WTC11 (cell line): Measurements from ENCODE around the gene ECSCR. TPM values are rescaled to one million over a fixed set of nuclear protein-coding genes. Genes with fewer than 3 reads are reported as not detected.
A peak's percentile ranks its signal among the peaks of the same experiment; 100 is the strongest.

Source experiments
- ATAC-seq: fragments of 200-7000 bp; cut with Tn5 transposase; 2 replicates; pipeline ENCODE4 v1.10.0; 2021; ENCODE audit warnings: mild to moderate bottlenecking, moderate library complexity
- CTCF ChIA-PET: fragments of 300-600 bp; sonication (Branson Sonifier 250); formaldehyde crosslinking; loops from one replicate; lab custom pipeline; 2021; ENCODE audit warnings: antibody characterized with exemption; lab: Charles Lee
- POLR2A ChIA-PET: fragments of 350-600 bp; sonication (Branson Sonifier 250); formaldehyde crosslinking; loops from one replicate; lab custom pipeline; 2021; ENCODE audit warnings: antibody characterized with exemption; lab: Charles Lee
- DNase-seq: peaks from one replicate; pipeline ENCODE4 v3.0.0; 2021; ENCODE audit warnings: low spot score
- H3K27ac Mint-ChIP-seq: 2 replicates; pipeline ENCODE4 v1.8.0; 2021; ENCODE audit warnings: mixed read lengths
- H3K27me3 Mint-ChIP-seq: 2 replicates; pipeline ENCODE4 v1.8.0; 2021; ENCODE audit warnings: low read depth, mild to moderate bottlenecking, moderate library complexity, mixed read lengths
- H3K36me3 Mint-ChIP-seq: 2 replicates; pipeline ENCODE4 v1.8.0; 2021; ENCODE audit warnings: mixed read lengths
- H3K4me1 Mint-ChIP-seq: 2 replicates; pipeline ENCODE4 v1.8.0; 2022; ENCODE audit warnings: mixed read lengths
- H3K4me3 Mint-ChIP-seq: 2 replicates; pipeline ENCODE4 v1.8.0; 2021; ENCODE audit warnings: mild to moderate bottlenecking, moderate library complexity, mixed read lengths
- H3K9me3 Mint-ChIP-seq: 2 replicates; pipeline ENCODE4 v1.8.0; 2021; ENCODE audit warnings: mixed read lengths
- CREM ChIP-seq: sonication (generic); formaldehyde crosslinking; IDR thresholded peaks from 2 replicates; pipeline ENCODE4 v1.8.1; 2022; ENCODE audit warnings: mild to moderate bottlenecking, missing genetic modification reagents, moderate library complexity
- ETV6 ChIP-seq: sonication (generic); formaldehyde crosslinking; IDR thresholded peaks from 2 replicates; pipeline ENCODE4 v1.8.1; 2022; ENCODE audit warnings: mild to moderate bottlenecking, missing genetic modification reagents
- FOXJ3 ChIP-seq: sonication (generic); formaldehyde crosslinking; IDR thresholded peaks from 2 replicates; pipeline ENCODE4 v1.9.0; 2021; ENCODE audit warnings: missing genetic modification reagents, mild to moderate bottlenecking, borderline replicate concordance
- FOXP4 ChIP-seq: sonication (generic); formaldehyde crosslinking; IDR thresholded peaks from 2 replicates; pipeline ENCODE4 v1.8.0; 2022; ENCODE audit warnings: mild to moderate bottlenecking, missing genetic modification reagents
- MXD4 ChIP-seq: fragments of 250-450 bp; sonication (Bioruptor Pico); IDR thresholded peaks from 2 replicates; pipeline ENCODE4 v1.8.0; 2021; ENCODE audit warnings: mild to moderate bottlenecking, moderate library complexity, borderline replicate concordance
- NFYB ChIP-seq: sonication (generic); formaldehyde crosslinking; conservative IDR thresholded peaks from 2 replicates; pipeline ENCODE4 v1.8.0; 2022; ENCODE audit warnings: low read depth, missing genetic modification reagents
- RORB ChIP-seq: fragments of 250-450 bp; sonication (Bioruptor Pico); IDR thresholded peaks from 2 replicates; pipeline ENCODE4 v1.9.0; 2021; ENCODE audit warnings: mild to moderate bottlenecking
- SOX15 ChIP-seq: fragments of 250-450 bp; sonication (Bioruptor Pico); IDR thresholded peaks from 2 replicates; pipeline ENCODE4 v1.9.0; 2021; ENCODE audit warnings: mild to moderate bottlenecking
- SP1 ChIP-seq: sonication (generic); formaldehyde crosslinking; conservative IDR thresholded peaks from 2 replicates; pipeline ENCODE4 v1.8.1; 2022; ENCODE audit warnings: missing genetic modification reagents
- TCF7 ChIP-seq: sonication (generic); formaldehyde crosslinking; IDR thresholded peaks from 2 replicates; pipeline ENCODE4 v1.8.0; 2022; ENCODE audit warnings: mild to moderate bottlenecking, low read depth, missing genetic modification reagents, moderate library complexity
- TEAD1 ChIP-seq: sonication (generic); formaldehyde crosslinking; IDR thresholded peaks from 2 replicates; pipeline ENCODE4 v1.8.0; 2022; ENCODE audit warnings: mild to moderate bottlenecking, missing genetic modification reagents
- ZBTB21 ChIP-seq: sonication (generic); formaldehyde crosslinking; IDR thresholded peaks from 2 replicates; pipeline ENCODE4 v1.8.1; 2023; ENCODE audit warnings: mild to moderate bottlenecking, missing genetic modification reagents, borderline replicate concordance
- ZNF219 ChIP-seq: sonication (generic); formaldehyde crosslinking; IDR thresholded peaks from 2 replicates; pipeline ENCODE4 v1.8.0; 2023; ENCODE audit warnings: missing genetic modification reagents, mild to moderate bottlenecking, borderline replicate concordance
- ZNF232 ChIP-seq: sonication (generic); formaldehyde crosslinking; IDR thresholded peaks from 2 replicates; pipeline ENCODE4 v1.8.0; 2022; ENCODE audit warnings: mild to moderate bottlenecking, missing genetic modification reagents
- ZNF263 ChIP-seq: sonication (generic); formaldehyde crosslinking; IDR thresholded peaks from 2 replicates; pipeline ENCODE4 v1.8.1; 2022; ENCODE audit warnings: low read depth, mild to moderate bottlenecking, moderate library complexity, missing genetic modification reagents
- ZNF416 ChIP-seq: fragments of 250-450 bp; sonication (Bioruptor Pico); IDR thresholded peaks from 2 replicates; pipeline ENCODE4 v1.9.0; 2021; ENCODE audit warnings: mild to moderate bottlenecking, inconsistent platforms
- ZNF671 ChIP-seq: fragments of 250-450 bp; sonication (Bioruptor Pico); IDR thresholded peaks from 2 replicates; pipeline ENCODE4 v1.8.0; 2021; ENCODE audit warnings: mild to moderate bottlenecking
- total RNA-seq: library from RNA; stranded (reverse); gene quantifications from 3 replicates; pipeline ENCODE4 v1.2.3, GENCODE V29; 2021
- TF ChIP-seq, protein P1 (sequence below): sonication (generic); formaldehyde crosslinking; IDR thresholded peaks from 2 replicates; pipeline ENCODE4 v1.8.0; 2022; ENCODE audit warnings: mild to moderate bottlenecking, missing genetic modification reagents
- TF ChIP-seq, protein P2 (sequence below): sonication (generic); formaldehyde crosslinking; IDR thresholded peaks from 2 replicates; pipeline ENCODE4 v1.8.1; 2023; ENCODE audit warnings: mild to moderate bottlenecking, missing genetic modification reagents

Gene ECSCR
- total RNA-seq, 1 experiment from 2014 or later: 2.7 TPM

GRCh38 chr5:139406963-139407362 lies 55.6 kb downstream of the ECSCR start:
- no peak overlapping the region for H3K4me3 Mint-ChIP-seq
- H3K36me3 Mint-ChIP-seq: no peaks in the 10 kb centered on the region
- ChIA-PET POLR2A (interaction anchor here (0.6 kb wide), 1 partner anchor 130 kb away, joined by 6 read pairs; no protein-coding TSS in a partner anchor), CTCF (interaction anchor here (1.2 to 1.4 kb wide), 2 partner anchors 16 to 229 kb away, joined by 3 read pairs; no protein-coding TSS in a partner anchor)
- no peaks in the 10 kb centered on the region for H3K27me3 Mint-ChIP-seq
- TF ChIP-seq ZNF671 (no peak), ZNF416 (CRISPR knock-in tag) (no peak), TCF7 (CRISPR knock-in tag) (no peak), TEAD1 (no peak), ZBTB21 (no peak), RORB (CRISPR knock-in tag) (no peak)
- DNase-seq (no peak), ATAC-seq (no peak)
- no peak overlapping the region for H3K27ac Mint-ChIP-seq
- H3K9me3 Mint-ChIP-seq: no peaks in the 10 kb centered on the region
- H3K4me1 Mint-ChIP-seq: peaks cover 16% of the 10 kb centered on the region

DNA sequence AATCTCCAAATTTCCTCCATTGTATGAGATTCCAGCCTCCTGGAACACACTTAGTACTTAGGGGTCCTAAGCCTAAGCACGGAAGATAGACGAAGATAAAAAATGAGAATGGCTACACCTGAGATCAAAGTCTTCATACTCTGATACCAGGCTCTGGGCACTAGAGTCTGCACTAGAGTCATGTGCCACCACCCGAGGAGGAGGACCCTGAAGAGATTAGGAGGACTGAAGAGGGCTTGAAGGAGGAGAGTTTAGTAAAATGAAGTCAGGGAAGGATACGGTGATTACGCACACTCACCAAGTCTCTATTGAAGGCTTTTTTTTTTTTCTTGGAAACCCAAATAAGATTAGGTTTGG lies 58.1 kb downstream of the ECSCR start:
- ATAC-seq: peak; percentile 2; the same call in 1 of the 2 replicates
- H3K27ac Mint-ChIP-seq: peak overlapping the region; percentile 95
- CTCF ChIA-PET: interaction anchor here (0.6 to 3.4 kb wide), 5 partner anchors 12 to 232 kb away, joined by 3 to 31 read pairs (median 3); partner anchors contain the start of gene PROB1
- no peak for TF ChIP-seq ZNF232 (CRISPR knock-in tag)
- peak; percentile 41; the same call in 1 of the 2 replicates for TF ChIP-seq ZNF263 (CRISPR knock-in tag)
- TF ChIP-seq, all 79 proteins: peak for 1
- Mint-ChIP-seq H3K9me3 (no peaks in the 10 kb centered on the region), H3K4me3 (peak overlapping the region; percentile 94), H3K27me3 (no peaks in the 10 kb centered on the region), H3K4me1 (peaks cover 16% of the 10 kb centered on the region), H3K36me3 (peaks cover 7% of the 10 kb centered on the region)
- POLR2A ChIA-PET: interaction anchor here (0.9 to 1.5 kb wide), 4 partner anchors 9 to 131 kb away, joined by 3 to 4 read pairs (median 4); partner anchors contain the start of genes PAIP2 and PROB1
- no peak for DNase-seq

DNA sequence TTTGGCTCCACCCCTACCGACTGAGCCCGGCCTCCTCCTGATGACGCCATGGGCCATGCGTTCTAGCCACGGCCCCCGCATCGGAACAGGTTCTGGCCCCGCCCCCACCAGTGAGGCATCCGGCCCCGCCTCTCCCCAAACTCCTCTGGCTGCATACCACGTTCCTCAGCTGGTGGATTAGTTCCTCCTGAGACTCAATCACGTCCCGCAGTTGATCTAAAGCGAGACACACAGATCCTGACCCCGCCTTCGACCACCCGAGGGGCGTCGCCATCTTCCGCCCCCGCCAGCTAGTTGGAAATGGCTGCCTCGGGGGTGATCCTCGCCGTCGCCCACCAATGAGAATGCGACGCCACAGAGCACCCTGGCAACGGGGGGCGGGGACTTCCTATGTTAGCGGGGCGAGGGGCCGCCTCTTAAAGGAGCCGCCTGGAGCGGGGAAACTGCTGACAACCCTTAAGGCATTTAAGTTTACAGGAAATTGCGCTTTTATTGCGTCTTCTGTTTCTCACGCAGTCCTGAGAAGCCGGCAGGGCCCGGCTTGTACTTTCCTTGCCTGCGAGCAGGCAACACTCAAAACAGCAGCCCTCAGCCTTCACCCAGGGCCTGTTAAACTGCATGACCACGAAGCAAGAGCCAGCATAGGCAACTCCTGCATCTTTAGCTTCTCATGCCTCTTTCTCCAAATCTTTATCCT lies 58.6 kb downstream of the ECSCR start, which contains the start of gene SPATA24:
Gene SPATA24, minus strand, starts transcription at position 303 of the 697 bp plus-strand sequence. Its CDS starts 29 bp downstream, at position 274.
- CTCF ChIA-PET: interaction anchor here (0.6 to 3.4 kb wide), 9 partner anchors 11 to 371 kb away, joined by 3 to 31 read pairs (median 3); partner anchors contain the start of genes CXXC5 and PROB1
- POLR2A ChIA-PET: interaction anchor here (0.9 to 1.5 kb wide), 5 partner anchors 9 to 130 kb away, joined by 3 to 4 read pairs (median 4); partner anchors contain the start of genes DNAJC18, PAIP2 and PROB1
- Mint-ChIP-seq H3K4me1 (peaks cover 16% of the 10 kb centered on the region), H3K4me3 (peak within 1 kb of the TSS; percentile 94), H3K27ac (peak within 1 kb of the TSS; percentile 100), H3K9me3 (no peaks in the 10 kb centered on the region), H3K36me3 (peaks cover 12% of the 10 kb centered on the region), H3K27me3 (no peaks in the 10 kb centered on the region)
- DNase-seq (peak; percentile 98), ATAC-seq (peak; percentile 93)
- TF ChIP-seq FOXJ3 (no peak), ETV6 (peak; percentile 81), CREM (CRISPR knock-in tag) (peak; percentile 20; the same call in 1 of the 2 replicates), SOX15 (CRISPR knock-in tag) (no peak), FOXP4 (CRISPR knock-in tag) (0 out of 2 replicates have a peak, but pooled peaks have one; percentile 31), ZNF219 (no peak), NFYB (peak; percentile 76), MXD4 (CRISPR knock-in tag) (no peak), SP1 (CRISPR knock-in tag) (peak; percentile 88)
- TF ChIP-seq, protein P1, sequence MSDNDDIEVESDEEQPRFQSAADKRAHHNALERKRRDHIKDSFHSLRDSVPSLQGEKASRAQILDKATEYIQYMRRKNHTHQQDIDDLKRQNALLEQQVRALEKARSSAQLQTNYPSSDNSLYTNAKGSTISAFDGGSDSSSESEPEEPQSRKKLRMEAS (CRISPR knock-in tag): peak; percentile 87
- TF ChIP-seq, protein P2, sequence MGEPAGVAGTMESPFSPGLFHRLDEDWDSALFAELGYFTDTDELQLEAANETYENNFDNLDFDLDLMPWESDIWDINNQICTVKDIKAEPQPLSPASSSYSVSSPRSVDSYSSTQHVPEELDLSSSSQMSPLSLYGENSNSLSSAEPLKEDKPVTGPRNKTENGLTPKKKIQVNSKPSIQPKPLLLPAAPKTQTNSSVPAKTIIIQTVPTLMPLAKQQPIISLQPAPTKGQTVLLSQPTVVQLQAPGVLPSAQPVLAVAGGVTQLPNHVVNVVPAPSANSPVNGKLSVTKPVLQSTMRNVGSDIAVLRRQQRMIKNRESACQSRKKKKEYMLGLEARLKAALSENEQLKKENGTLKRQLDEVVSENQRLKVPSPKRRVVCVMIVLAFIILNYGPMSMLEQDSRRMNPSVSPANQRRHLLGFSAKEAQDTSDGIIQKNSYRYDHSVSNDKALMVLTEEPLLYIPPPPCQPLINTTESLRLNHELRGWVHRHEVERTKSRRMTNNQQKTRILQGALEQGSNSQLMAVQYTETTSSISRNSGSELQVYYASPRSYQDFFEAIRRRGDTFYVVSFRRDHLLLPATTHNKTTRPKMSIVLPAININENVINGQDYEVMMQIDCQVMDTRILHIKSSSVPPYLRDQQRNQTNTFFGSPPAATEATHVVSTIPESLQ (CRISPR knock-in tag): no peak
